ENCODE measurements around the gene MRPS27.
"Not testable (repeated sequence)": the region's sequence is repeated elsewhere in the genome, so short reads cannot be mapped to it uniquely, and the experiment has no call there.

MRPS27 gene

DNA sequence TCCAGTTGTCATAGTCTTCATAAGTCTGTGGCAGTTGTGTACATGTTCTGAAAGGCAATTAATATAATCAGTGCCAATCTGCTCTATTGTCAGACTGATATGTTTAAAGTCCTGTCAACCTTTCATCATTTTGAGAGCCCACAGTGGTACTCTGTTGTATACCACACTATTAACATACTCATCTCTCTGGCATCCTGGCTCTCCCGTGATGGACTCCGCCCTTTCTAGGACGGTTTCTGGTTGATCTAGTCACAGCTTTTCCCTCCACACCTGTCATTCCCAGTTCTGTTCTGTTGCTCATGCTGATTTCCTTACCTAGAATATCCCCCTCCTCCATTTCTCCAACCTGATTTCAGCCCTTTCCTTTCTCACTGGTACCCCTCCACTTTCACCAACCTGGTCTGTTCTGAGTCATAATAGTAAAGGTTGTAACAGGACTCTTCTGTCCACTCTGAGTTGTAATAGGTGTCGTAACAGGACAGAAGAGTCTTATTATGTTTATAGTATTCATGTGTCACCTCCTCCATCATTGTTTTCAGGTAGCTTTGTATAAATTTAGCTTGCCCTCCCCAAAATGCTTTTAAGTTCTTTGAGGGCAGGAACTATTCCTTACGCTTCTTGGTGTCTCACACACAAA is 4.3 kb upstream of the MRPS27 start:
- DNase-seq = no peak

GRCh38 chr5:72319435-72319975 is 535 bp downstream of the MRPS27 start:
- DNase-seq = not testable (repeated sequence)

GRCh38 chr5:72314571-72315172 is 5.4 kb downstream of the MRPS27 start:
- no peak for DNase-seq

GRCh38 chr5:72313141-72313540 is 6.9 kb downstream of the MRPS27 start:
- DNase-seq = no peak

DNA sequence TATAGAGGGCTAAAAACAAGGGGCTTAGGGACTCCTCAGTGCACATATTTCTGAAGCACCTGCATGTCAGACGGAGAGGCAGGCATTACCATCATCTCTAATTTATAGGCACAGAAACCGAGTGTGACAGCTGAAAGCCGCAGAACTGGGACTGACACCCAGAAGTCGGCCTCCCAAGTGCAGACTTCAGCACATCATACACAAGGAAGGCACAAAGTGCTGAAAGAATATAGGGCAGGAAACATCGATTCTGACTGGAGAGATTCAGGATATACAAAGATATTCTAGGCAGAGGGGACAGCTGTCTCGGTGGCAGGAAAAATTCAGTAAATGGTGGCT is 11.2 kb downstream of the MRPS27 start:
- DNase-seq = no peak

DNA sequence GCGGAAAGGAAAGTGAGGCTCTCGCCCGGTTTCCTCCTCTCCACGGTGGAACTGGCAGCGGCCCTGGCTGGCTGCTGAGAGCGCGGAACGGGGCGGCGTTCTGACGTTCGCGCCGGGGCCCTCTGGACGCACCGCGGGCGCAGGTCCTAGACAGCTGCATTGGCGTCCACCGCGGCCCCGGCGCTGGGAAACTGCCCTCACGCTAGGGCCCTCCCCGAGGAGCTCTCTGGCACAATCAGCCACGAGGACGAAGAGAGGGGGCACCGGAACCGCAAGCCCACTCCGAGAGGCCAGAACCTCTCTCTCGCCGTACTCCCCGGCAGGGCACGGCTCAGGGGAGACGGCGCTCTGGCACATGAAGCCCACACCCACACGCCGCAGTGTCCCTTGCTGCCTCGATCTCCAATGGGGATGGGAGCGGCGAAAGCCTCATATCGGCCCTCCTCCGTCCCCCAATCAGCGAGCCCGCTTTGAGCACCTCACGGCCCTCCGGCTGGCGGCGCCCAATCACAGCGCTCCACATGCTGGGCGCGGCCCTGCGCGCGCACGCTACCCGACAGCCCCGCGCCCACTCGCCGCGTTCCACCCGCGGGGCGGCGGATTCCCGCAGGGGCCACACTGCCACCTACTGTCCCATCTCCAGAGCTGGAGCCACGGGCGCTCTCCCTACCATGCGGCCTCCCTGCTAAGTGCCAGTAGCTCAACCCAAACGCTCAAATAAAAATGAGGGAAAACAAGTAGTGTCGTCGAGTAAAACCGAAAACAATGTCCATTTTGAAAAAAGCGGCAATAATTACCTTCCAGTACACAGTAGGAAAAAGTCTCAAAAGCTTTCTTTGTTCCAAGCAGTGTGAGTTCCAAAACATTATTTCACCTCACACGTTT is 11.8 kb downstream of the MRPS27 start:
- peak; percentile 75 for DNase-seq

DNA sequence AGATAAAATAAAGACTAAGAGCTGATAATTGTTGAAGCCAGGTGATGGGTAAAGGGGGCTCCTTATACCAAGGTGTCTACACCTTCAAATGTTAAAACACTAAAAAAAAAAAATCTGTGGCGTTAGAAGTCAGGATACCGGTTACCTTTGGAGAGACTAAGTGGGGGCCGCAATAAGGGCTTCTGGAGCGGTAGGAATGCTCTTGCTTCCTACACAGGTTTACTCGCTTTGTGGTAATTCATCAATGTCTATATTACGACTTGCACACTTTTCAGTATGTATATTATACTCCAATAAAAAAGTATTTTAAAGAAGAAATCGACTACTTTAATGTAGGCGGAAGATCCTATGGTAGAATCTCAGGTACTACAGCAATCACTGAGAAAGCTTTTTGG is 12.5 kb downstream of the MRPS27 start:
- DNase-seq = peak; percentile 41

DNA sequence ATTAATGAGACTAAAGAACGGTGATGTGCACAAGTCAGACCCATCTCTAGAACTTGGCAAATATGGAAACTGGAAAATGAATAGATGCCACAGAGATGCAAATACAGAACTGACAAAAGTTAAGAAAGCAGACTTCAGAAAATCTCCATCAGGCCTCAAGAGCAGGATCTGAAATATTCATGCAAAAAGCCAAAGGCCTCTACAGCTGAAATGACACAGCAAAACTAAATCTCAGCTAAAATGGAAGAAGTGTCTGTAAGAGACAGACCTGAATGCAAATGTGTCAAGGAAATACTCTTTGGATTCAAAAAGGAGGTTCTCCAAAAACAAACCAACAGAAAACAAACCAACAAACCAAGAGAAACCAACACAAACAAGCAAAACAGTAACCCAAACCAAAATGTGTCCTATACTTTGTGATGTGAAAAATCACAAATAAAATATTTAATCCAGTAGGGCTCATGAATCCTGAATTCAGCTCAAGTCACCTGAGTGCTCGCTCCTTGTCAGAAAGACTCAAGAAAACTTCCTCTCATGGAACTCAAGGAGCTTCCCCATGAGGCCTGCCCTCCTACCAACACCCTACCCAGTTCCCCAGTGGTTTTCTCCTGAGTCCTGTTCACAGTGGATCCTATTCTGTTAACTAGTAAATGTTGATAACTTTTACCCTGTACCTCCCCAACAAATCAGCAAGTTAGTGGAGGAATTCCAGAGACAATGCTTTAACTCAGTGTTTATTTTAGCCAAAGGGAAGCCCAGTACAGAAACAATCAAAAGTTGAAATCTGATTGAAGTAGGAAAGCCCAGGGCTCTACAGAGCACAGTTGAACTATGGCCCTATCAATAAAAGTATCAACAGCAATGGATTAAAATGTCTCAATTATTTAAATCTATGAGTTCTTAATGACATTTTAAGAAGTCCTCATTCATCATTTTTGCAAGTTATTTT is 14.6 kb downstream of the MRPS27 start:
- DNase-seq = no peak

GRCh38 chr5:72302171-72302570 is 17.9 kb downstream of the MRPS27 start:
- no peak for DNase-seq

DNA sequence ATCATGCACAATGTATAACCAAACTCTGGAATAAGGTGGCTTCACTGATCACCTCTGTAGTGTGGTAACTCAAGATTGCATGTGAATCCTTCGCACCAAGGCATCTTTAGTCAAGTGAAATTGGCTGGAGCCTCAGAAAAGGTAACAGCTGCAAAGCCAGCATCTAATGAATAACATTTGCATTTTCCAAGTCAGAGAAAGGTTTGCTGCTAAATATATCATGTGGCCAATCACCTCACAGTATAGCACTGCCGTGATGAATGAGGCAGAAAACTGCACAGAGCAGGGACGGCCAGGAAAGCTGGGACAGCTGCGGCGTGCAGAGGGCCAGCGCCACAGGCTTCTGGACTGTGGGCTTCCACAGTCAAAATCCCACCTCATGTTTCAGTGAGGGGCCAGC is 18.5 kb downstream of the MRPS27 start:
- no peak for DNase-seq

GRCh38 chr5:72300590-72301339 is 19.3 kb downstream of the MRPS27 start:
- no peak for DNase-seq

- DNase-seq = no peak
Observed at GRCh38 chr5:72298711-72299110, 21.3 kb downstream of the MRPS27 start.

DNA sequence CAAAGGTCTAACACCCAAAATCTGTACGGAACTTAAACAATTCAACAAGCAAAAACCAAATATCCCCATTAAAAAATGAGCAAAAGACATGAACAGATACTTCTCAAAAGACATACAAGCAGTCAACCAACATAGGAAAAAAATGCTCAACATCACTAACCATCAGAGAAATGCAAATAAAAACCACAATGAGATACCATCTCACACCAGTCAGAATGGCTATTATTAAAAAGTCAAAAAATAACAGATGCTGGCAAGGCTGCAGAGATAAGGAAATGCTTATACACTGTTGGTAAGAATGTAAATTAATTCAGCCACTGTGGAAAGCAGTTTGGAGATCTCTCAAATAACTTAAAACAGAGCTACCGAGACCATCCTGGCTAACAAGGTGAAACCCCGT is 21.9 kb downstream of the MRPS27 start:
- not testable (repeated sequence) for DNase-seq

DNA sequence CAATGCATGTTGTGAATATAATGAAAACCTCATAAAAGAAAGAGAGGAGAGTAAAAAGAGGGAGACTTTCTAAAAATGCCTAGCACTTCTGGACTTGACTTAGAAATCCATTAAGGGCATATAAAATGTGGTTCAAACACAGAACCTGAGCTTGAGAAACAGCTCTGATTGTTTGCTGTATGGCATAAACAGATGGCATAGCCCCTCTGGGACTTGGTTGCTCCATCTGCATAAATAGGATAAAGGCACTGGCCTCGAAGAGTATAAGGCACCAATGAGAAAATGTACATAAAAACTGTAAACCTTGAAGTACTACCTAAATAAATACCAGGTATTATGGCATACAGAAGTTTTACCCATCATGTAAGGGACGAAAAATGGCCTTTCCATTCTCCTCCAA is 23.8 kb downstream of the MRPS27 start:
- DNase-seq = no peak

DNA sequence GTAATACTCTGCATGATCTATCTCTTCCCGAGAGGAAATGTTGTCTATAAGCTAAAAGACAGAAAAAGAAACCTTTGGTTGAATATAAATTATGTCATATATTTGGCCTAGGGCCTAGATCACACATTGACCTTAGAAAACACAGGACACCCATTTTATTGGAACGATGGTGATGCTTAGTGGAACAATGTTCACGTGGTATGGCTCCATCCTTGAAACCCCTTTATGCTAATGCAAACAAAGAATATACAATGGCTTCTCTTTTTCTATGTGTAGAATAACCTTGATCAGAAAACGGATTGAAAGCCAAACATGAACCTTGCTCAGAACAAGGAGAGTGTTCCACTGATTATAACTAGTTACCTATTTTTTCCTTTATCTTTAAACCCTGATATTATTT is 24.5 kb downstream of the MRPS27 start:
- no peak for DNase-seq

GRCh38 chr5:72294473-72294872 is 25.6 kb downstream of the MRPS27 start:
- no peak for DNase-seq

GRCh38 chr5:72293495-72294055 is 26.5 kb downstream of the MRPS27 start:
- DNase-seq = no peak

- DNase-seq = no peak
Observed at GRCh38 chr5:72292411-72292810, 27.6 kb downstream of the MRPS27 start.

DNA sequence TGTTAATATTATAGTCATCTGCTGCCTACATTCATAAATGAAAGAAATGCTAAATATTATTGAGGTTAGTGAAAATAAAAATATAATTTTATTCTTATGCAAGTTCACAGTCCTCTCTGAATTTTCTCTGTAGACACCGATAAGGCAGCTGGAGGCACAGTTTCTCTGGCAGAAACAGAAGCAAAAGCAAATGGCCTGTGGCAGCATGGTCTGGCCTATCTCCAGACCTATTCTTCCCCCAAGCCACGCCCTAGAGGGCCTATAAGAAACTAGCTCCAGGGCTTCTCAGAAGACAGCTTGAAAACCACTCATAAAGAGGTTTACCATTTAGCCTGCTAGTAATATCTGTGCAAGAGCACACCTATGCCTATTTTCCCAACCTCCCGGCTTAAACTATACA is 28.4 kb downstream of the MRPS27 start:
- no peak for DNase-seq

DNA sequence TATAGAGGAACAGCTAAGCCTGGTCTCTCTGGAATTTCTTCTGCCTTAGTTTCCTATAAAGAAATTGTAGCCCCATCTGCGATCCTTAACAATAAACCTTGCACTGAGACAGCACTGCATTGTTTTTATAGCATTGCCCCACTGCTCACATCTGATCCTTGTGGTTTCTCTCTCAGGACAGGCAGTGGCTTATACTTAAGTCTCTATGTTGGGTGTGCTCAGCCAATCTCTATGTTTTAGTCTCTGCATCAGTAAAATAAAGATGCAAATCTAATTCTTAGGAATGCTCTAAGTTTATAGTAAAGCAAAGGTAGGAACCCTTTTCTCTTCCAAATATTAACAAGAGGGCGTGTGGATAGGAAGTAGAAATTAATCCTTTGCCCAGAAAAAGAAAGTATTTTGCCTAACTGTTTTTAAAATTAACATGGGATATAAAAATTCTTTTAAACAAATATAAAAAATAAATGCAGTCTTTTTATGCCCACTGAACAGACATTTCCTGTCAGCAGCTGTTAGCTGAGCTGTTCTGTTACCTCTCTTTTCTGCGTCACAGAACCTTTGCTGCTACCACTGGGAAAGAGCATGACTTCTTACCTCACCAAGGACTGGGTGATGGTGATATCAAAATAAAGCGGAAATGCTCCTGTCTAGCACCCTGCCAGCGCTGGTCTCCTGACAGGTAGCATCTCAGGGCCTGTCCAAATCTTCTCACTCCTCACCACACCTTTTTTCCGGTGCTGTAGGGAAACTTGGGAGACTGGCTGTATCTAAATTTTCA is 29.5 kb downstream of the MRPS27 start:
- DNase-seq = no peak

DNA sequence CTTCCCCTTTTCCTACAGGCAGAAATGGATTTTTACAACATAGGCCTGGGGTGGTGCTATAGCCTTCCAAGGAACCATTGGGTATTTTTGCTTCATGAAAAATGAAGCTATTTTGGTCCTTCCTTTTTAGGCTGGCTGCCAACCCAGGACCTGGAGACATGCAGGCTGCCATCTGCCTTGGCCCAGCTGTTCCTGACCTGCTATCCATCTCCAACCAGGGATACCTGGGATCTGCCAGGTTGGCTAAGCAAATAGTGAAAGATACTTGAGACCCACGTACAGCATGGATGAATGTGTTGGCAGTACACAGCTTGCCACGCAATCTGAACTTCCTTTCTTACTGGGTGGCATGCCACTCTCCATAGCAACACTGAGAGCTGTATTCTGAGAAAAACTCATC is 31.1 kb downstream of the MRPS27 start:
- DNase-seq = peak; percentile 37

Data from NCI-H510A treated with DMSO at 0.1 percent for 48 hours (cell line).